GM18517 (cell line): ENCODE results near the gene INAFM1.
"Not testable (repeated sequence)": the region's sequence is repeated elsewhere in the genome, so short reads cannot be mapped to it uniquely, and the experiment has no call there.

Experiments used
- ATAC-seq: cut with Tn5 transposase; IDR thresholded peaks from one replicate; pipeline ENCODE4 v1.9.1; 2021; ENCODE audit warnings: mild to moderate bottlenecking, moderate library complexity; ENCODE audit not compliant: unreplicated experiment

INAFM1 gene

DNA sequence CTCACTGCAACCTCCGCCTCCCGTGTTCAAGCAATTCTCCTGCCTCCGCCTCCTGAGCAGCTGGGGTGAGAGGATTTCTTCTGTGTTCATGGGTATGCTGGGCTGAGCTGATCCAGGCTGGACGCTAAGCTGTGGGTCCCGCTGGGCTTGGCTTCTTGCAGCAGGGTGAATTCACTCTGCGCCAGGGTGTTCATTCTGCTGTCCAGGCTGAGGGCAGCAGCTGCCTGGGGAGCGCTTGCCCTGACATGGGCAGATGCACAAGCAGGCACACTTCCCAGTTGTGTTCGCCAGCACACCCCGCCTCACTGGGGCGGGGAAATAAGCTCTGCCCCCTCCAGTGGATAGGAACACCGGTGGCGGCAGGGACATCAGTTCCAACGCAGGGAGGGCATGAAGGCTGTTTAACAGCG, 7.3 kb upstream of the INAFM1 start:
- no peak for ATAC-seq

- ATAC-seq = no peak
Measured at GRCh38 chr19:47268028-47268427, 6.7 kb upstream of the INAFM1 start.

DNA sequence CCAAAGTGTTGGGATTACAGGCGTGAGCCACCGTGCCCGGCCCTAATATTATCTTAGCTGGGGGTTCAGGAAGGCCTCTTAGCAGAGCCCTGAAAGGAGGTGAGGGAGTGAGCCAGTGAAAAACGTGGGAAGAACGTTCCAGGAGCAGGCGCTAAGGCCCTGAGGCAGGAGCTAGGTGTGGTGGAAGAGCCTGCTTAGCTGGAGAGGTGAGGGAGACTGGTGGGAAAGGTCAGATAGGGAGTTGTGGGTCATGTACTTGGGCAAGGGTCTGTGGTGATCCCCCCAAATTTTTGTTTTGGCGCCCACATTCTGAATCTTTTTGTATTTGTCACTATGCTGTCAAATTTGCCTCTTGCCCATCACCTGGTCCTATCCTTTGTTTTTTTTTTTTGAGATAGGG, 5.1 kb upstream of the INAFM1 start:
- no peak for ATAC-seq

- ATAC-seq = no peak
Measured at GRCh38 chr19:47270408-47270807, 4.3 kb upstream of the INAFM1 start.

GRCh38 chr19:47271949-47272348, 2.7 kb upstream of the INAFM1 start:
- ATAC-seq = no peak

DNA sequence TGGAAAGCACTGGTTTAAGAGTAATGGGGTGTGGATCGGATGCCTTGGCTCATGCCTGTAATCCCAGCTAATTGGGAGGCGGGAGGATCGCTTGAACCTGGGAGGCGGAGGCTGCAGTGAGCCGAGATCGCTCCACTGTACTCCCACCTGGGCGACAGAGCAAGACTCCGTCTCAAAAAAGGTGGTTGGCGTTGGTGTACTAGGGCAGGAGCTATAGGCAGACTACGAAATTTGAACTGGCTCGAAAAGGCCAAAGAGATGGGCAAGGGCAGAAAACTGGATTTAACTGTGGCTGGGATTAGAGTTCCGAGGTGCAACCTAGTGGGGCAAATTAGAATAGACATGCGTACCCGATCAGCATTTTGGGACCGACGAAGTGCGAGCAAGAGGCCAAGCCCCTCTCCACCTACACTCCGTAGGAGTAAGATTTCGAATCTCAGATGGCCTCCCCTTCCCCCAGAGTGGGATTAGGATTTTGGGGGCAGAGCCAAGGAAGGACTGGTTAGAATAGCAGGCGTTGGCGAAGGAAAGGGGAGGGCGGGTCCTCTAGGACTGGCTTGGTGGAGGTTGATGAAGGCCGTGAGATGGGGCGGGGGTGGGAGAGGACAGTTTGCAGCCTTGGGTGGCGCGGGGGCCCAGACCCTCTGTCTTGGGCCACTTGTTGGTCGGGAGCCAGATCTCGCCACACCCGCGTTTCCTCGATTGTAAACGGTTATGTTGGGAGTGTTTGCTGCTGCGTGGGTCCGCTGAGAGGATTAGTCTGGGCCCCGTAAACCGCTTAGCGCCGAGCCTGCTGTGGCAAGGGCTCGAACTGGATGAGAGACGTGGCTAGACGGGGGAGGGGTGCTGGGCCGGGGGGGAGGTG, 2.0 kb upstream of the INAFM1 start:
- no peak for ATAC-seq

DNA sequence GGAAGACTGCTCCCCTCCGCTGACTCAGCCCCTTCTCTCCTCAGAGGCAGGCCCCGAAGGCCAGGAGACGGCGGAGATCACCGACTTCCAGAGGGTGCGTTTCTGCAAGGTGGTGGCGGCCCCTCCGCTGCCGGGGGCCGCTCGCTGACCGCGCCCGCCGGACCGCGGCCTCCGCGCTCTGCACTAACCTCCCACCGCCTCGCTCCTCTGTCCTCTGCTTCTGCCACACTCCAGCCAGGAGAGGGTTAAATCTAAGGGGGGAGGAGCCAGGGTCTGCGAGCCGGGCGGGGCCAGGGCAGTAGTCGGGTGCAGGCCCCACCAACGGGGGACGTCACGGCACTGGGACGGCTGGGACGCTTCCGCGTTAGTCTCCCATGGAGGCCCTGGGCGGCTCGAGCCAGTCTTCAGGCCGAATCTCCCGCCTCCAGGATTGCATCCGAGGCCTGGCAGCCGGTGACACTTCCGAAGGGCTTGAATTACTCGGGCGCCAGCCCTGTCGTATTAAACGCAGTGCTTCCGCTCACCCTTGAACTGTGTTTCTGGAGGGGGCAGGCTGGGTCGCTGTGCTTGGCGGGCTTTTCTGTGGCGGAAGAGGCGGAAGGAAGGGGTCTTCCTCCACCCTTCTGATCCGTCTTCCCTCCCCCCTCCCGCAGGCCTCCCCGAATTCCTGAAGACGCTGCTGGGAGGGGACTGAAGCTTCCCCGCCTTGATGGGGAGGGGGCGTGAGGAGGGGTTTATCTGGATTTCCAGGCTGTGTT, 1.2 kb upstream of the INAFM1 start:
- peak; percentile 67 for ATAC-seq

DNA sequence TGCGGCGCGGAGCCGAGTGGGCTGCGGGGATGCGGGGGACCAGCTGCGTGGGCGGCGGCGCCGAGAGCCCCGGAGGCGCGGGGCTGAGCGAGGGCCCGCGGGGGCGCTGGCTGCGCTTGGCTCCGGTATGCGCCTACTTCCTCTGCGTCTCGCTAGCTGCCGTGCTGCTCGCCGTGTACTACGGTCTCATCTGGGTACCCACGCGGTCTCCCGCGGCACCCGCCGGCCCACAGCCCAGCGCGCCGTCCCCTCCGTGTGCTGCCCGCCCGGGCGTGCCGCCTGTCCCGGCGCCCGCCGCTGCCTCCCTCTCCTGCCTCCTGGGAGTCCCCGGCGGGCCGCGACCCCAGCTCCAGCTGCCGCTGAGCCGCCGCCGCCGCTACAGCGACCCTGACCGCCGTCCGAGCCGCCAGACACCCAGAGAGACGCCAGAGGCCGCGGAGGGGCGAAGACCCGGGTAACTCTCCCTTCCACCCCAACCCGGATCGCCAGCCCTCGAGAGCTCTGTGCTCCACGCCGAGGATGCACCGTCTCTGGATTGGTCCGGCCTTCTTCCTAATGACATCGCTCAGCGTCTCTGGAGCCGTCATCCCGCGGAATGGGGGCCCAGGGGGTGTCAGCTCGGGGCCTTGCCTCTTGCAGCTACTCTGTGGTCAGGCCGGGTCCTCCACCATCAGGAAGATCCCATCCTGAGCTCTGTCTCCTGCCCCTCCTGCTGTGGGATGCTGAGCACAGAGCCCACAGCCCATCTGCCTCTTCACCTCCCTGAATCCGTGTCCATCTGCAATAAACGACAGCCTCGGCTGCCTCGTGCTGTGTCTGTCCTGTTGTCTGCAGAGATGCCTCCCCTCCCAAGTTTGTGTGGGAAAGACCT, 441 bp downstream of the INAFM1 start:
- no peak for ATAC-seq

- no peak for ATAC-seq
Measured at GRCh38 chr19:47275791-47276461, 1.2 kb downstream of the INAFM1 start.

DNA sequence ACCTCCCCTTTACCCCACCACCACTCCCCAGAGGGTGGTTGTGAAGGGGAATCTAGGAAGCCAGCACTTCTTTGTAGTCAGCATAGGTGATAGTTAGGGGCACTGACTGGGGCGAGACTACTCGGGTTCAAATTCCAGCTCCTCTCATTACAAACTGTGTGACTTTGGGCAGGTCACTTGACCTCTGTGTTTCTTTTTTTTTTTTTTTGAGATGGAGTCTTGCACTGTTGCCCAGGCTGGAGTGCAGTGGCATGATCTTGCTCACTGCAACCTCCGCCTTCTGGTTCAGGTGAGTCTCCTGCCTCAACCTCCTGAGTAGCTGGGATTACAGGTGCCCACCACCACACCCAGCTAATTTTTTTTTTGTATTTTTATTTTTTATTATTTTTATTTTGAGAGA, 1.8 kb downstream of the INAFM1 start:
- ATAC-seq = not testable (repeated sequence)

GRCh38 chr19:47280183-47280797, 5.6 kb downstream of the INAFM1 start:
- no peak for ATAC-seq

GRCh38 chr19:47283405-47284059, 8.8 kb downstream of the INAFM1 start:
- ATAC-seq = no peak

- ATAC-seq = no peak
Measured at GRCh38 chr19:47284324-47284899, 9.7 kb downstream of the INAFM1 start.

DNA sequence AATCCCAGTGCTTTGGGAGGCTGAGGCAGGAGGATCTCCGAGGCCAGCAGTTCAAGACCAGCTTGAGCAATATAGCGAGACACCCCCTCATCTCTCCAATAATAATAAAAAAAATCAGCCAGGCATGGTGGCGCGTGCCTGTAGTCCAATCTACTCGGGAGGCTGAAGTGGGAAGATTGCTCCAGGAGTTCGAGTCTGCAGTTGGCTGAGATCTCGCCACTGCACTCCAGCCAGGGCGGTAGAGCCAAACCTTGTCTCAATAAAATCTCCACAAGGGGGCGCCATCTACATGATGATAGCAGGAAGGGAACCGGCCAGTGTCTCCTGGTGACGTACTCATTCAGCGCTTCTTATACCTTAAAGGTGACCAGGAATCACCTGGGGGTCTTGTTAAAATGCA, 21.4 kb downstream of the INAFM1 start:
- ATAC-seq = no peak

DNA sequence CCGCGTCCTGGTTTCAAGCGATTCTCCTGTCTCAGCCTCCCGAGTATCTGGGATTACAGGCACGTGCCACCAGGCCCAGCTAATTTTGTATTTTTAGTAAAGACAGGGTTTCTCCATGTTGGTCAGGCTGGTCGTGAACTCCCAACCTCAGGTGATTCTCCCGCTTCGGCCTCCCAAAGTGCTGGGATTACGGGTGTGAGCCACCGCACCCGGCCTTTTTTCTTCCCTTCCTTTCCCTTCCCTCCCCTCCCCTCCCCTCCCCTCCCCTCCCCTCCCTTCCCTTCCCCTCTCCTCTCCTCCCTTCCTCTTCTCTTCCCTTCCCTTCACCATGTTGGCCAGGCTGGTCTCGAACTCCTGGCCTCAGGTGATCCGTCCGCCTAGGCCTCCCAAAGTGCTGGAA, 26.2 kb downstream of the INAFM1 start:
- not testable (repeated sequence) for ATAC-seq

DNA sequence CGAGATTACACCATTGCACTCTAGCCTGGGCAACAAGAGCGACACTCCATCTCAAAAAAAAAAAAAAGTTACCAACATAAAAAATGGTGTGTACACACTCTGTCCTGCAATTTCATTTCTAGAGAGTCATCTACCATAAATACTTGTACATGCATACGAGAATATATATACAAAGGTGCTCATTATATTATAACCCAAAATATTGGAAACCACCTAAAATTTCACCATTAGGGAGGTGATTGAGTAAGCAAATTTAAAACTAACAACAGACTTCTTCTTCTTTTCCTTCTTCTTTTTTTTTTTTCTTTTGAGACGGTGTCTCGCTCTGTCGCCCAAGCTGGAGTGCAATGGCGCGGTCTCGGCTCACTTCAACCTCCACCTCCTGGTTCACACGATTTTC, 27.6 kb downstream of the INAFM1 start:
- ATAC-seq = no peak

GRCh38 chr19:47303966-47304365, 29.3 kb downstream of the INAFM1 start:
- ATAC-seq = no peak

GRCh38 chr19:47305309-47305751, 30.6 kb downstream of the INAFM1 start:
- ATAC-seq = no peak

- ATAC-seq = no peak
Measured at GRCh38 chr19:47306303-47306702, 31.6 kb downstream of the INAFM1 start.
